ENCODE measurements around the gene BCL11B. TPM values are rescaled to one million over a fixed set of nuclear protein-coding genes. Genes with fewer than 3 reads are reported as not detected.

The BCL11B gene
- total RNA-seq, 4 donors from 2014 or later, result 0.68 to 1.5 (median 0.85) TPM

DNA sequence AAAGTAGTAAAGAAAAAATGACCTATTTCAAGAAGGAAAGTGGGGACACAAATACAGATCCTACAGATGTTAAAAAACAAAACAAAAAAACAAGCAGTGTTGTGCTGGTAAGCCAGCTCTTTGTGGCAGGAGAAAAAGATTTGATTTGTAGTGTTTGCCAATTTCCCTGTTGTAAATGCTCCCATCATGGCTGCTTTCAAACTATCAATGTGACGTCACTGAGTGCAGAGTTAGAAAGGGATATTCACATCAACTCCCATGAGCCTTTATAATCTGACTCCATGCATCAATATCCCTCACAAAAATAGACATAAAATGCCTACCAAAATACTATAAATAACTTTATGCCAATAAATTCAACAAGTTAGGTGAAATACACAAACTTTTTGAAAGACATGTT is 32.2 kb upstream of the BCL11B start:
- TF ChIP-seq, protein P1, sequence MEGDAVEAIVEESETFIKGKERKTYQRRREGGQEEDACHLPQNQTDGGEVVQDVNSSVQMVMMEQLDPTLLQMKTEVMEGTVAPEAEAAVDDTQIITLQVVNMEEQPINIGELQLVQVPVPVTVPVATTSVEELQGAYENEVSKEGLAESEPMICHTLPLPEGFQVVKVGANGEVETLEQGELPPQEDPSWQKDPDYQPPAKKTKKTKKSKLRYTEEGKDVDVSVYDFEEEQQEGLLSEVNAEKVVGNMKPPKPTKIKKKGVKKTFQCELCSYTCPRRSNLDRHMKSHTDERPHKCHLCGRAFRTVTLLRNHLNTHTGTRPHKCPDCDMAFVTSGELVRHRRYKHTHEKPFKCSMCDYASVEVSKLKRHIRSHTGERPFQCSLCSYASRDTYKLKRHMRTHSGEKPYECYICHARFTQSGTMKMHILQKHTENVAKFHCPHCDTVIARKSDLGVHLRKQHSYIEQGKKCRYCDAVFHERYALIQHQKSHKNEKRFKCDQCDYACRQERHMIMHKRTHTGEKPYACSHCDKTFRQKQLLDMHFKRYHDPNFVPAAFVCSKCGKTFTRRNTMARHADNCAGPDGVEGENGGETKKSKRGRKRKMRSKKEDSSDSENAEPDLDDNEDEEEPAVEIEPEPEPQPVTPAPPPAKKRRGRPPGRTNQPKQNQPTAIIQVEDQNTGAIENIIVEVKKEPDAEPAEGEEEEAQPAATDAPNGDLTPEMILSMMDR (IDR thresholded peaks at IDR 0.05; ENCODE audit: low read depth), result no peak

DNA sequence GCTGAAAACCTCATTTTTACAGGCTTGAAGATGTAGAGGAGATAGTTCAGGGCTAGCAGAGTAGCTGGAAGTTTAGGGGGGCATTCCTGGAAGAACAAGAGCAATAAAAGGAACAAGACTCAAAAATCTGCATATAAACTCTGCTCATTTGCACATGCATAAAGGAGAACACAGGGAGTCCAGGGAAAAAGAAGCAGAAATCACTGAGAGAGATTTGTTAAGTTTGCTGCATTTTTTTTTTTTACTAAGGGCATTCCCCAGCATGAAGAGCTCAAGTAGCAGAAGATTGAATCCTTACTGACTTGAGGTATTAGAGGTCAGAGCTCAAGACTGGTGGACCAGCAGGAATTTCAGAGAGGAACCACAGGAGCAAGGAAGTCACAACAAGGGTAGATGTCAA is 28.2 kb upstream of the BCL11B start:
- TF ChIP-seq, protein P1 (IDR thresholded peaks at IDR 0.05; ENCODE audit: low read depth), result no peak

DNA sequence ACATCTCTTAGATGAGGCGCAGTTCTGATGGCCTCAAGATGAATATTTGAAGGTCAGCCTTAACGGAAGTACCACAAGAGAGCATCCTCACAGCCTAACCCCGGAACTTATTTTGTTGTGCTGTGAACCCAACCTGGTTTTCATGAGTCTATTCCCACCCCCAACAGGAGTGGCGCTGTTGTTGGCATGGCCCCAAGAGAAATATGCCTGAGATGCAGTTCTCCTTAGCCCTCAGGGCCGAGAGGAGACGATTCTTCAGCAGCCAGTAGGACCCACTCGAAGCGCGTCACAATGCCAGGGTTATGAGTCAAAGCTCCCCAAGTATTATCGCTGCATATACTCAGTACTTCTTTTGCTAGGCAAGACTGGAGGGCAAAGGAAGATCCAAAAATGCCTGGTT is 24.5 kb upstream of the BCL11B start:
- TF ChIP-seq, protein P1 (IDR thresholded peaks at IDR 0.05; ENCODE audit: low read depth), result no peak

DNA sequence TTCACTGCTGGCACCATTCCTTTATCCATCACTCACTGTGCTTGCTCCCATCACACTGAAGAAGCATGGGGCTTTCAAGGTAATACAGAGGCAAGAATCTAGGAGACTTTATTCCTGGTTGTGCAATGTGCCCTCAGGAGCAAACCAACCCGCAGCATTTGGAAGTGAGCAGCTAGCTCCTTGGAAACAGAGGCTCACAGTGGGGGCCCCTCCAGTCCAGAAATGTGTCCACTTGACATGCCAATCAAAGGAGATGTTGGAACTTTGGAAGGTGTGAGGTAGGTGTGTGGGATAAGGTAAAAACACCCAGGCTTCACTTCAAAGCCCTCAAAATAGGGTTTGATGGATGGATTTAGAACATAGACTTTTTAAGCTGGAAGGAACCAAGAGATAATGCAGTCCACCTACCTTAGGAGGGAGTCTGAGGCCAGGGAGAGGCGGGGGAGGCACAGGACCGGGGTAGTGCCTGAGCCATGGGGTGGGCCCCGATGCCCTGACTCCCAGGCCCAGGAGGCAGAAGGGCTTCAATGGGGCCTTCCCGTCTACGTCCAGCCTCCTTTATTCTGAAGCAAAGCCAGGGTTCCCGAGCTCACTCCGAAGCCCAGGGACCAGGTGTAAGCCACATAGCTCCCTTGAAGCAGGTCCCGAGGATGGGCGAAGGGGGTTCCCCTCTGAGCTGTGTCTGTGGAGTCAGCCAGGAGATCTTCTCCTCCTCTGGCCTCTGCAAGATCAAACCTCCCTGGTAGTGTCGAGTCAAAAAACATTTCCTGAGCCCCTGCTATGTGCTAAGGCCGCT is 17.6 kb upstream of the BCL11B start:
- TF ChIP-seq, protein P1 (IDR thresholded peaks at IDR 0.05; ENCODE audit: low read depth), result no peak

DNA sequence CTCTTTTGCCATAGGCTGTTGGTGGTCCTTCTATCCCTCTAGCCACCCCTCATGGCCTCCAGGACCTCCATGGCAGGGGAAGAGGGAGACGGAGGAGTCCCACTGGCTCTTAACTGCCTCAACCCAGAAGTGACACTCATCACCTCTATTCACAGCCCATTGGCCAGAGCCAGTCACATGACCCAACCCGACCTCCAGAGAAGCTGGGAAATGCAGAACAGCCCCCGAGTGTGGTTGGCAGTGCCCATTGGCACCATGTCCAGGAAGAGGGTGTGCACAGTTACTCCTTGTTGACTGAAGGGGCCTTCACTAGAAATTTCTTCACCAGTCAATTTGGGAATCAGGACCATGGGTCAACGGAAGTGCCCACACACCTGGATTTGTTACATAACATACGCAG is 17.0 kb upstream of the BCL11B start:
- TF ChIP-seq, protein P1 (IDR thresholded peaks at IDR 0.05; ENCODE audit: low read depth), result no peak

DNA sequence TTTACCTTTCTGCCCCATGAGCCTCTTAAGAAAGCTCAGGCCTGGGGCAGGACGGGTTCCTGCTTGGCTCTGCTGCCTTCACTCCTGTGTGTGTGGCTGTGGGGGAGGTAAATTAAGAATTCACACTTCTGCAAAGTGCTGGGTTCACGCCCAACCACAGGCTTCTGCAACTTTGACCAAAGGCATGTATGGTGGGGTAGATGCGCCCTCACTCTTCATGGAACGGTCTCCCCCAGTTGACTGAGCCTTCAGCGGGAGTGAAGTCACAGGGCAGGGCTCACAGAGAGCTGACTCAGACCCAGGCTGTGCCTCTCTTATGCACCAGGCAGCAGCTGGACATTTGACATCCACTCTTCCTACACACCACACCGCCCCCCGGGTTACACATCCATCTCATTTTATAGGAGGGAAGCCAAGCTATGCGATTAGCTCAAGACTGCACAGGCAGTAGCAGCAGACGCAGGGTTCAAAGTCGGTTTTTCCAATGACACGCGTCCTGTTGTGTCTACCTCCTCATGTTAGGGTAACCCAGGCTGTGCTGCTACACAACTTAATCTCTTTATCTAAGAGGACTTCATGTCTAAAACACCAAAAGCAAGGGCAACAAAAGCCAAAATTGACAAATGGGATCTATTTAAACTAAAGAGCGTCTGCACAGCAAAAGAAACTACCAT is 15.4 kb upstream of the BCL11B start:
- TF ChIP-seq, protein P1 (IDR thresholded peaks at IDR 0.05; ENCODE audit: low read depth), result no peak

DNA sequence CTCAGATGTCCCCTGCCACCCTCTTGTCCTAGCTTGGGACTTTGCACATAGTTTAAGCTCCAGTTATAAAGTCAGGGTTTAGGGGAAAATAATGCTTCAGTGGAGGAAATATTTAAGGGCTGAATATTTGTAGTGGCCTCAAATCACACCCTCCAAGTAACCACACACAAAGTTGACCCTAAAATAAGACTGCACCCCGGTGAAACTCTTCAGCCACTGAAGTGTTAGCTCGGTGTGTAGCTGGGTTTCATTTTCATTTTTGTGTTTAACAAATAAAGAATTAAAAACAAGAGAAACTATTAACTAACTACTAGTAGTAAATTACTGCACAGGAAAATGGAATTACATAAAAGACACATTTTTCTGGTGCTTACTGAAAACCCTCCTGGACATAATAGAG is 14.8 kb upstream of the BCL11B start:
- TF ChIP-seq, protein P1 (IDR thresholded peaks at IDR 0.05; ENCODE audit: low read depth), result no peak

Measured in subcutaneous adipose tissue (tissue), 4 donors.